Stimulated activated naive B cell treated with anti-CD40 and anti-IgM and Interleukin-4, amounts not matched to agents 10 μg/mL and 1 μg/mL and 100 μg/mL, for 72 hours (primary cell): ENCODE results near the gene SCAF11.

Experiments
- ATAC-seq, 2 donors: fragments of 150-1000 bp; cut with Tn5 transposase; replicated peaks; 2 replicates each; pipeline ENCODE4 v1.10.0; 2021; ENCODE audit warnings: moderate library complexity in 1 of 2
- DNase-seq: peaks from one replicate; pipeline ENCODE4 v3.0.0; 2021
- H3K27ac Mint-ChIP-seq: one replicate; pipeline ENCODE4 v1.8.0; 2022; ENCODE audit warnings: mild to moderate bottlenecking, mixed read lengths
- H3K27me3 Mint-ChIP-seq, 2 donors: one replicate each; pipeline ENCODE4 v1.8.0; 2022; ENCODE audit warnings: mixed read lengths in 2 of 2
- H3K36me3 Mint-ChIP-seq, 2 donors: one replicate each; pipeline ENCODE4 v1.8.0; 2022; ENCODE audit warnings: mixed read lengths in 2 of 2, mild to moderate bottlenecking in 1 of 2
- H3K4me1 Mint-ChIP-seq, 2 donors: one replicate each; pipeline ENCODE4 v1.8.0; 2022; ENCODE audit warnings: mixed read lengths in 2 of 2, mild to moderate bottlenecking in 1 of 2
- H3K4me3 Mint-ChIP-seq, 2 donors: one replicate each; pipeline ENCODE4 v1.8.0; 2022; ENCODE audit warnings: mild to moderate bottlenecking in 2 of 2, mixed read lengths in 2 of 2, moderate library complexity in 1 of 2
- H3K9me3 Mint-ChIP-seq, 2 donors: one replicate each; pipeline ENCODE4 v1.8.0; 2022; ENCODE audit warnings: mixed read lengths in 2 of 2, mild to moderate bottlenecking in 1 of 2

SCAF11 gene

DNA sequence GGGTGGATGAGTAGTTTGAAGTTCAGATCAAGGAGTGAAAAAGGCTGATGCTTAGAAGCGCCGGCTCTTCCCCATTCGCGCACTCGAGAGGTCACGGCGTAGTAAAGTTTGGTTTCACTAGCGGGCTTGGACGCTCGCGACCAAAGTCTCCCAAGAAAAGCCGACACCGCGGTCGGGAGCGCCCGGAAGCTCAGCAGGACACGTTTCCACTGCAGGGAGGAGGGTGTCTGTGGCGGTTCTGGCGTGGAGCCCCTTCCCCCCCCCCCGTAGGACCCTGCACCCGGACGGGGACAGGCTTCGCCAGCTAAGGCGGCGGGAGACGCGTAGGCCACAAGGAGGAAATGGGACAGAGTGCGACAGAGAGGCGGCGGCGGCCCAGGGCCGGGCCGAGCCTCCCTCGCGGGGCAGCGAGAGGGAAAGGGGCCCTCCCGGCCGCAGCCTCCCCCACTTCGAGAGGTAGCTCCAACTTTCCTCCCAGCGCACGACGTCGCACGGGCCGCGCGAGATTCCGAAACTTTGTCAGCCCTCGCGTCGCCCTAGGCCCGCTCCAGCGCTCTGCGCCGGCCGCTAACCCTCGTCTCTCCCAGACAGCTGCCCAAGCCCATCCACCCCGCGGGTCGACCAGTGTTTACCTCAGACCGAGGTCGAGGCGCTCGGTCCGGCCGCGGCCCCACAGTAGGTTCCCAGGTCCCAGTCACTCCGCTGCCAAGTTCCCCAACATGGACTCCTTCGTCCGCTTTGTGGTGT is 480 bp downstream of the SCAF11 start:
- Mint-ChIP-seq H3K9me3 (peaks cover 11% of the 10 kb centered on the region in 2 donors), H3K4me3 (peak overlapping the region; percentile 89 to 100), H3K27ac (peak overlapping the region; percentile 100), H3K27me3 (no peaks in the 10 kb centered on the region), H3K4me1 (peaks cover 36 to 42% of the 10 kb centered on the region in 2 donors), H3K36me3 (peaks cover 33 to 36% of the 10 kb centered on the region in 2 donors)
- ATAC-seq: peak; percentile 46 to 48
- peak; percentile 64 for DNase-seq

DNA sequence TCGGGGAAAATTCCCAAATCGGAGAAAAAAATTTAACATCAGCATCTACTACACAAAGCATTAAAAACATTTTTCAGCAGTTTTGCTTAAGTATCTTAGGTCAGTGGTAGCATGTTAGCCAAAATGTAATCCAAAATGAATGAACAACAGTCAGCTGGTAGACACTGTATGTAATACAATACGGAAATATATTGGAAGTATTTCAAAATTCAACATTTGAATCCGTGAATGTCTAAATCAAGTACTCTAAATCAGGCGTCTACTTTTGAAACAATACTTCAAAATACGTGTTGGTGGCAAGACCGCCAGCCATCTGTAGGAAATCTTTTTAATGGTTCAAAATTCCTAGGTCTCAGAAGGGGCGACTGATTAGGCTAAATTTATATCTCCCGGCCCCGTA is 1.1 kb downstream of the SCAF11 start:
- Mint-ChIP-seq H3K36me3 (peaks cover 37 to 42% of the 10 kb centered on the region in 2 donors), H3K4me1 (peaks cover 39 to 49% of the 10 kb centered on the region in 2 donors)
- ATAC-seq: no peak

GRCh38 chr12:45988264-45988663 is 2.1 kb downstream of the SCAF11 start:
- Mint-ChIP-seq H3K4me1 (peaks cover 45 to 59% of the 10 kb centered on the region in 2 donors), H3K27ac (no peak overlapping the region), H3K9me3 (peaks cover 11% of the 10 kb centered on the region in 2 donors), H3K4me3 (peak overlapping the region; percentile 50 to 61), H3K27me3 (no peaks in the 10 kb centered on the region), H3K36me3 (peaks cover 42 to 47% of the 10 kb centered on the region in 2 donors)
- DNase-seq (no peak), ATAC-seq (no peak)

More for the DNA sequence above, 1.1 kb downstream of the SCAF11 start:
- peak overlapping the region; percentile 89 to 100 for H3K4me3 Mint-ChIP-seq
- no peaks in the 10 kb centered on the region for H3K27me3 Mint-ChIP-seq
- no peak for DNase-seq
- peaks cover 11% of the 10 kb centered on the region in 2 donors for H3K9me3 Mint-ChIP-seq
- H3K27ac Mint-ChIP-seq: peak overlapping the region; percentile 100

DNA sequence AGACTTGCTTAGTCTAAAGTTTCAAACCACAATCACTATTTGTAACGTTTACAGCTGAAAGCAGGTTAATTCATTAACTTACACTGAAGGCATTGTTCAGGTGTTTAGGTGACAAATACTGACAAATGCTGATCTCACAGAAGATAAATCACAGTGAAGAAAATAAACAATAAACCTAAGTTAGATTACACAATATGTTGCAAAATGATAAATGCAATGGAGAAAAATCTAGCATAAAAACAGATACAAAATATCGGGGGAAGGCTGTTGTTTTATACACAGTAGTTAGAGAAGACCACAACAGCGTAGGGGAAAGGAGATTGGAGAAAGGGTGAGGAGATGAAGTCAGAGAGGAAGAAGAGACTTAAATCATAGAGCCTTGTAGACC is 3.0 kb downstream of the SCAF11 start:
- Mint-ChIP-seq H3K36me3 (peaks cover 48 to 55% of the 10 kb centered on the region in 2 donors), H3K4me3 (peak overlapping the region; percentile 50 to 61)

GRCh38 chr12:45986641-45987339 is 3.6 kb downstream of the SCAF11 start:
- no peak for ATAC-seq
- H3K4me3 Mint-ChIP-seq: peak overlapping the region; percentile 54 to 61
- H3K4me1 Mint-ChIP-seq: peaks cover 48 to 65% of the 10 kb centered on the region in 2 donors
- H3K27ac Mint-ChIP-seq: peak overlapping the region; percentile 86
- H3K27me3 Mint-ChIP-seq: no peaks in the 10 kb centered on the region
- DNase-seq: no peak
- peaks cover 11% of the 10 kb centered on the region in 2 donors for H3K9me3 Mint-ChIP-seq
- H3K36me3 Mint-ChIP-seq: peaks cover 47 to 53% of the 10 kb centered on the region in 2 donors

More for the DNA sequence above, 3.0 kb downstream of the SCAF11 start:
- Mint-ChIP-seq H3K27ac (peak overlapping the region; percentile 86), H3K9me3 (peaks cover 11% of the 10 kb centered on the region in 2 donors), H3K27me3 (no peaks in the 10 kb centered on the region), H3K4me1 (peaks cover 52 to 68% of the 10 kb centered on the region in 2 donors)
- ATAC-seq (no peak), DNase-seq (no peak)

GRCh38 chr12:45981075-45981837 is 9.1 kb downstream of the SCAF11 start:
- Mint-ChIP-seq H3K4me3 (no peak overlapping the region), H3K4me1 (peaks cover 57 to 90% of the 10 kb centered on the region in 2 donors), H3K27me3 (no peaks in the 10 kb centered on the region), H3K27ac (peak overlapping the region; percentile 31), H3K36me3 (peaks cover 38 to 43% of the 10 kb centered on the region in 2 donors), H3K9me3 (peaks cover 5 to 7% of the 10 kb centered on the region in 2 donors)
- ATAC-seq (no peak), DNase-seq (no peak)

GRCh38 chr12:45980540-45980939 is 9.8 kb downstream of the SCAF11 start:
- H3K27ac Mint-ChIP-seq: no peak overlapping the region
- ATAC-seq: no peak
- H3K36me3 Mint-ChIP-seq: peaks cover 32 to 40% of the 10 kb centered on the region in 2 donors
- H3K4me1 Mint-ChIP-seq: peaks cover 53 to 90% of the 10 kb centered on the region in 2 donors
- no peak for DNase-seq
- H3K27me3 Mint-ChIP-seq: no peaks in the 10 kb centered on the region
- no peak overlapping the region for H3K4me3 Mint-ChIP-seq
- H3K9me3 Mint-ChIP-seq: peaks cover 3 to 4% of the 10 kb centered on the region in 2 donors

DNA sequence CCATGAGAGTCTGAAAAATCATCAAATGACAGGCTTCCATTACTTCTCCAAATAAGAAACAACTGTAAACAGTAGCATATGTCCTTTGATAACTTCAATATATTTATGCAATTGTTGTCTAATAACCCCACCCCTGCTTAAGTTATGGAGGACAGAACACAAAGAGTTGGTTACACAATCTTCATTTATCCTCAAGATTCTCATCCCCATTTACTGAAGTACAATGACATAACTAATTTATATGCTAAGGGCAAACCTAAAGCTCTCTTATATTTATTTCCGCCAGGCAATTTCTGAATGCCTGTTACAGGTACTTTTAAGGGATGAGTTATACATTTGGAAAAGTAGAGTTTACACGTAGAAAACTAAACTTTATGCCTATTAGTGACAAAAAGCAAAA is 12.3 kb downstream of the SCAF11 start:
- Mint-ChIP-seq H3K36me3 (peaks cover 22 to 34% of the 10 kb centered on the region in 2 donors), H3K27ac (no peak overlapping the region), H3K27me3 (no peaks in the 10 kb centered on the region), H3K4me3 (no peak overlapping the region), H3K9me3 (no peaks in the 10 kb centered on the region), H3K4me1 (peaks cover 54 to 86% of the 10 kb centered on the region in 2 donors)
- ATAC-seq (no peak), DNase-seq (no peak)

DNA sequence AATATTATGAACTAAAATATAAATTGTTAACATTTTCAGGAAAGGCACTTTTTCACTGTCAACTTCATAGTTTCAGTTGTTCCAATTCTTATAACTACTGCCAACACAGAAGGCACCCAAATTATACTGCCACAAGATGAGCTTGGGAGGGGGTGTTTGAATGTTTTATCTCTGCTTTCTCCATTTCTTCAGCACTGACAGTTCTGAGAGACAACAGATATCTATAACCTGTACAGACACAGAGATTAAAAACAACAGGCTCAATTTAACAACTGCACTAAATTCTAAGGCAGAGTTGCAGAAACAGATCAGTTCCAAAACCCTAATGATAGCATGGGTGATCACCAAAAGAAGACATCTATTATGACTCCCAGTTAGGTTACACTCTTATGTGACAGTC is 12.8 kb downstream of the SCAF11 start:
- DNase-seq (no peak), ATAC-seq (no peak)
- no peak overlapping the region for H3K27ac Mint-ChIP-seq
- H3K4me1 Mint-ChIP-seq: peaks cover 52 to 86% of the 10 kb centered on the region in 2 donors
- no peaks in the 10 kb centered on the region for H3K9me3 Mint-ChIP-seq
- peaks cover 20 to 32% of the 10 kb centered on the region in 2 donors for H3K36me3 Mint-ChIP-seq
- H3K4me3 Mint-ChIP-seq: no peak overlapping the region
- no peaks in the 10 kb centered on the region for H3K27me3 Mint-ChIP-seq

DNA sequence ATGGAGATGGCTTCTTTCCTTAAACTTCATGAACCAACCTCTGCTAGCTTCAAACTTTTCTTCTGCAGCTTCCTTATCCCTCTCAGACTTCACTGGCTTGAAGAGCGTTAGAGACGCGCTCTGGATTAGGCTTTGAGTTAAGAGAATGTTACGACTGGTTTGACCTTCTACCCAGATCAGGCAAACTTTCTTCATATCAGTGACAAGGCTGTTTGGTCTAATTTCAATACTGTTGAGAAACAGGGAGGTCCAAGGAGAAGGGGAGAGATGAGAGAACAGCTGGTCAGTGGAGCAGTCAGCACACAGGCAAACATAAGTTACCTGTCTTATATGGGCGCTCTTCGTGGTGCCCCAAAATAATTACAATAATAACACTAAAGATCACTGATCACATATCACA is 14.9 kb downstream of the SCAF11 start:
- H3K27me3 Mint-ChIP-seq: no peaks in the 10 kb centered on the region
- H3K4me1 Mint-ChIP-seq: peaks cover 45 to 87% of the 10 kb centered on the region in 2 donors
- DNase-seq: no peak
- no peak for ATAC-seq
- H3K9me3 Mint-ChIP-seq: no peaks in the 10 kb centered on the region
- peaks cover 20 to 32% of the 10 kb centered on the region in 2 donors for H3K36me3 Mint-ChIP-seq
- H3K27ac Mint-ChIP-seq: peak overlapping the region; percentile 86
- no peak overlapping the region for H3K4me3 Mint-ChIP-seq

DNA sequence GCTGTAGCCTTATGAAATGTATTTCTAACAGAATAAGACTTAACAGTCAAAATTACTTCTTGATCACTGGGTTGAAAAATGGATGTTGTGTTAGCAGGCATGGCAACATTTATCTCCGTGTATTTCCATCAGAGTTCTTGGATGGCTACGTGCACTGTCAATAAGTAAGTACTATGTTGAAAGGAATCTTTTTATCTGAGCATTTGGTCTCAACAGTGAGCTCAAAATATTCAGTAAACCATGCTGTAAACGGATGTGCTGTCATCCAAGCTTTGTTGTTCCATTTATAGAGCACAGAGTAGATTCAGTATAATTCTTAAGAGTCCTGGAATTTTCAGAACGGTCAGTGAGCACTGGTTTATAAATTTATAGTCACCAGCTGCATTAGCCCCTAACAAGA is 15.5 kb downstream of the SCAF11 start:
- Mint-ChIP-seq H3K36me3 (peaks cover 20 to 38% of the 10 kb centered on the region in 2 donors), H3K27ac (peak overlapping the region; percentile 86), H3K9me3 (no peaks in the 10 kb centered on the region), H3K4me3 (no peak overlapping the region), H3K4me1 (peaks cover 45 to 87% of the 10 kb centered on the region in 2 donors), H3K27me3 (no peaks in the 10 kb centered on the region)
- ATAC-seq (no peak), DNase-seq (no peak)

DNA sequence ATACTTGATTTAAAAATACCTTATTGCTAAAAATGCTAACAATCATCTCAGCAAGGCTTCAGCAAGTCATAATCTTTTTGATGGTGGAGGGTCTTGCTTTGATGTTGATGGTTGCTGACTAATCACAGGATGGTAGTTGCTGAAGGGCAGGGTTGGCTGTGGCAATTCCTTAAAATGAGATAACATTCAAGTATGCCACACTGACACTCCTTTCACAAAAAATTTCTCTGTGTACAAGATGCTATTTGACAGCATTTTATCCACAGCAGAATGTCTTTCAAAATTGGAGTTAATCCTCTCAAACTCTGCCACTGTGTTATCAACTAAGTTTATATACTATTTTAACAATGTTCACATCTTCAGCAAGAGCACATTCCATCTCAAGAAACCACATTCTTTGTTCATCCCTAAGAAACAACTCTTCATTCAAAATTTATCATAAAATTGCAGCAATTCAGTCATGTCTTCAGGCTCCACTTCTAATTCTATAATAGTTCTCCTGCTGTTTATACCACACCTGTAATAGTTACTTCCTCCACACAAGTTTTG is 16.1 kb downstream of the SCAF11 start:
- peaks cover 45 to 88% of the 10 kb centered on the region in 2 donors for H3K4me1 Mint-ChIP-seq
- no peaks in the 10 kb centered on the region for H3K27me3 Mint-ChIP-seq
- peaks cover 20 to 40% of the 10 kb centered on the region in 2 donors for H3K36me3 Mint-ChIP-seq
- DNase-seq (no peak), ATAC-seq (no peak)
- no peak overlapping the region for H3K4me3 Mint-ChIP-seq
- no peaks in the 10 kb centered on the region for H3K9me3 Mint-ChIP-seq
- no peak overlapping the region for H3K27ac Mint-ChIP-seq

- ATAC-seq: peak; percentile 64 to 76
- Mint-ChIP-seq H3K36me3 (peaks cover 20 to 41% of the 10 kb centered on the region in 2 donors), H3K4me1 (peaks cover 44 to 84% of the 10 kb centered on the region in 2 donors), H3K9me3 (no peaks in the 10 kb centered on the region), H3K27ac (peak overlapping the region; percentile 82), H3K4me3 (peak overlapping the region; percentile 15 to 36), H3K27me3 (no peaks in the 10 kb centered on the region)
- DNase-seq: no peak
Measured at GRCh38 chr12:45973526-45973925, 16.8 kb downstream of the SCAF11 start.

DNA sequence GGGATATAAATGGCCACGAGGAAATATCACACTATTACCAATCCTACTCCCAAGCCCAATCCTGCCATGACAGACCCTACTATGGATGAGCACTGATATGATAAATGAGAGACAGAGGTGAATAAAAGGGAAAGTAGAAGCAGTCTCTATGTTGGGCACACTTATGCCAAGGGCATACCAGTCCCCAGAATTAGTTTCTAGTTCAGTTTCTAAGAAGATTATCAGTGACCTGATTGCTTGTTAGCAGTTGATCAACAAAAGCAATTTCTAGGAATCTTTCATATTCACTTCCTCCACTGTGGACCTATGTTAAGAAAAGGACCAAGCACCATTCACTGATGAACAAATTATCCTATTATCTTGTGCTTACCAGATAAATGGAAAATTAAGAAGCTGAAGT is 20.0 kb downstream of the SCAF11 start:
- no peaks in the 10 kb centered on the region for H3K9me3 Mint-ChIP-seq
- ATAC-seq (no peak), DNase-seq (no peak)
- peaks cover 33 to 67% of the 10 kb centered on the region in 2 donors for H3K4me1 Mint-ChIP-seq
- no peak overlapping the region for H3K4me3 Mint-ChIP-seq
- H3K27me3 Mint-ChIP-seq: no peaks in the 10 kb centered on the region
- peaks cover 15 to 40% of the 10 kb centered on the region in 2 donors for H3K36me3 Mint-ChIP-seq
- H3K27ac Mint-ChIP-seq: peak overlapping the region; percentile 10
